ENCODE measurements around the gene SSC4D.
"Not testable (repeated sequence)": the region's sequence is repeated elsewhere in the genome, so short reads cannot be mapped to it uniquely, and the experiment has no call there.

Gene SSC4D
- total RNA-seq: 0.12 to 0.52 reads per million in 2 experiments

DNA sequence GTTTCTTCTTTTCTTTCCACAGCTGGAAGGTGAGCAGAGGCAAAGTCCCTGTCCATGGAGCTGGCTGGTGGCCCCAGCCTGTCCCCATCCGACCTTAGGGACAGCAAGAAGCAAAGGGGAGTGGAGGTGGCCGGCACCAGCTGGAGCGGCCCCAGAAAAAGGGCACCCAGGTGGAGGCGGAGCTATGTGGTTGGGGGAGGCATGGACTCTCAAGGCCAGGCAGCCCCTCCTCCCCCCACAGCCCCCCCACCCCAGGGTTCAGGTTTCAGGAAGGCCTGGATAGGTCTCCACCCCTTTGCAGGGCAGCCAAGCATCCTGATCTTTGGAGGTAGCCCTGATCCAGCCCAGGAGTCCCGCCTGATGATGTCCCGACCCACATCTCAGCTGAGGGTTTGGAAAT is at the start of gene SSC4D:
Gene SSC4D, minus strand, starts transcription at position 161 of the 400 bp plus-strand sequence. CDS start 5,258 bp downstream, outside the sequence.
- no peak for DNase-seq (ENCODE audit: low read depth)

DNA sequence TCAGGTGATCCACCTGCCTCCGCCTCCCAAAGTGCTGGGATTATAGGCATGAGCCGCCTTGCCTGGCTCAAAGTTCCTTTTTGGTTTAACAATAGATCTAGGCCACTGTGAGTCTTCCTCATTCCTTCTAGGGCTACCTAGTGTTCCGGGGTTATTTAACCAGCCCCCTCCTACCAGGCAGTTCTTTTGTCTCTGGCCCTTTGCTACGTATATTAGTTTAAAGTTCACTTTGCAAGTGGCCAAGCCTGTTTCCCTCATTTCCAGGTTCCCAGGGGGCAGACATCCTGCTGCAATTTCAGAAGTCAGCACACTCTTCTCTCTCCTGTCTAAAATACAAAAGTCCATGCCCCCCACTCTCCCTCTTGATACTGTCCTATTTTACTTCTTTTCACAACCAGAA is 49.0 kb upstream of the SSC4D start:
- DNase-seq (ENCODE audit: low read depth): not testable (repeated sequence)

- DNase-seq (ENCODE audit: low read depth): not testable (repeated sequence)
Observed at GRCh38 chr7:76457017-76457416, 47.5 kb upstream of the SSC4D start.

DNA sequence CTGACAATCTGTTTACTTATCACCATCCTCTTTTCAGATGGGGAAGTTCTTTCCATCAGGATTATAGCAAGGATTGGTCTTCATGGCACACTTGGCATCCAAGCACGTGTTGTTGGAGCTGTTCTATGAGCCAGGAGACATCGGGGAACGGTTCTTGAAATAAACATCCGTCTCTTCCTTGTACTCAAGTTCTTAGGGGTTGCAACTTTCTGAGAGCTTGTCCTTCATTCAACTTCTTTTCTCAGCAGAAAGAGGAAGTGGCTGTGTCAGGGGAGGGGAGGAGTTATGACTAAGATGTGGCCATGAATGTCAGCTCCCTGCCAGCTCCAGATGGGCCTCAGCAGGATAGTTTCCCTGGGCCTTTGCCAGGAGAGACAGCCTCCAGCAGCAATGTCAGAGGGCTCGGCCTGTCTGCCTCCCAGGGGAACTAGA is 36.1 kb upstream of the SSC4D start:
- DNase-seq (ENCODE audit: low read depth): not testable (repeated sequence)

DNA sequence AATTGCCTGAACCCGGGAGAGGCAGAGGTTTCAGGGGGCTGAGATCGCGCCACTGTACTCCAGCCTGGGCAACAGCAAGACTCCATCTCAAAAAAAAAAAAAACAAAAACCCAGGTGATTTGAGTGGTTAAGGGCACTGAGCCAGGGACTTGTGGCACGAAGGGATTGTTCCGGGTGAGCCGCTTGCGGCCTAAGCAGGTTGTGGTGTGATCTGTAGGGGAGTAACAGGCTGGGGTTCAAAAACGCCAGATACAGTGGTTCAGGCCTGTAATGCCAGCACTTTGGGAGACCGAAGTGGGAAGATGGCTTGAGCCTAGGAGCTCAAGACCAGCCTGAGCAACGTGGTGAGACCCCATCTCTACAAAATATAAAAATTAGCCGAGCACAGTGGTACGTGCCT is 34.3 kb upstream of the SSC4D start:
- not testable (repeated sequence) for DNase-seq (ENCODE audit: low read depth)

DNA sequence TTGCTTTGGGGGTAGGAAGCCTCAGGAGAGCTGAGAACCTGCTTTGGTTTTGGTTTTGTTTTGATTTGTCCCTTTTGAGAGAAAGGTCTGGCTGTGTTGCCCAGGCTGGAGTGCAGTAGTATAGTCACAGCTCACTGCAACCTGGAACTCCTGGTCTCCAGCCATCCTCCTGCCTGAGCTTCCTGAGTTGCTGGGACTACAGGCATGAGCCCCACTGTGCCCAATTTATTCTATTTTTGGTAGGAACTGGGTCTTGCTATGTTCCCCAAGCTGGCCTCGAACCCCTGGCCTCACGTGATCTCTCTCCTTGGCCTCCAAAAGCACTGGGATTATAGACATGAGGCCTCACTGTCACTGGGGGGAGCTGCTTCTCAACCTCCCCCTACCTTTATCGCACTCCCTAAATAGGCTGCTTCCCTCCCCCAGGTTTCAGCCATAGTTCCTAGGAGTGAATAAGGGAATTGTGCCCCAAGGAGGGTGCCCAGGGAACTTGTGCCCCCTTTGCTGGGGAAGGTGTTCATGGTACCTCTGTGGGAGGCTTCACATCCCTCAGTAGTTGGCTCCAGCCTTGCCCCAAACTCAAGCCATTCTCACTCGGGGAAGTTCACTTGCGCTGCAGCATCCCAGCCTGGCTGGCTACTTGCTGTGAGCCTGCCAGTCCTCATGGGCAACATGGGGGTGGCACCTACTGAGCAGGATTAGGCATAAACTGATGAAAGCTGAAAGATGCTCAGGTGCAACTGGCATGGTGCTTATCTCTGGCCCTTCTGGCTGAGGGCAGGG is 33.4 kb upstream of the SSC4D start:
- DNase-seq (ENCODE audit: low read depth): not testable (repeated sequence)

DNA sequence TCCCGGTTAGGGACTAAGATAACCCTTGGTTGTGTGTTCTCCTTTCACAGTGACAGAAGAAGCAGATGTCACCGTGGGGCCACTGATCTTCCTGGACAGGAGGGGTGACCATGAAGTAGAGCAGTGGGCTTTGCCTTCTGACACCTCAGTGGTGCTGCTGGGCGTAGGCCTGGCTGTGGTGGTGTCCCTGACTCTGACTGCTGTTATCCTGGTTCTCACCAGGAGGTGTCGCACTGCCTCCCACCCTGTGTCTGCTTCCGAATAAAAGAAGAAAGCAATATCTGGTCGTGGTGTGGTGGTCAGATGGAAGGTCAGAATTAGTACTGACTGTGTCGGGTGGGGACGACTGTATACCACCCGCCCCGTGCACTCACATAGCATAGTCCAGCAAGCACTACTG is 32.3 kb upstream of the SSC4D start:
- not testable (repeated sequence) for DNase-seq (ENCODE audit: low read depth)

- not testable (repeated sequence) for DNase-seq (ENCODE audit: low read depth)
Observed at GRCh38 chr7:76440404-76440803, 30.9 kb upstream of the SSC4D start.

DNA sequence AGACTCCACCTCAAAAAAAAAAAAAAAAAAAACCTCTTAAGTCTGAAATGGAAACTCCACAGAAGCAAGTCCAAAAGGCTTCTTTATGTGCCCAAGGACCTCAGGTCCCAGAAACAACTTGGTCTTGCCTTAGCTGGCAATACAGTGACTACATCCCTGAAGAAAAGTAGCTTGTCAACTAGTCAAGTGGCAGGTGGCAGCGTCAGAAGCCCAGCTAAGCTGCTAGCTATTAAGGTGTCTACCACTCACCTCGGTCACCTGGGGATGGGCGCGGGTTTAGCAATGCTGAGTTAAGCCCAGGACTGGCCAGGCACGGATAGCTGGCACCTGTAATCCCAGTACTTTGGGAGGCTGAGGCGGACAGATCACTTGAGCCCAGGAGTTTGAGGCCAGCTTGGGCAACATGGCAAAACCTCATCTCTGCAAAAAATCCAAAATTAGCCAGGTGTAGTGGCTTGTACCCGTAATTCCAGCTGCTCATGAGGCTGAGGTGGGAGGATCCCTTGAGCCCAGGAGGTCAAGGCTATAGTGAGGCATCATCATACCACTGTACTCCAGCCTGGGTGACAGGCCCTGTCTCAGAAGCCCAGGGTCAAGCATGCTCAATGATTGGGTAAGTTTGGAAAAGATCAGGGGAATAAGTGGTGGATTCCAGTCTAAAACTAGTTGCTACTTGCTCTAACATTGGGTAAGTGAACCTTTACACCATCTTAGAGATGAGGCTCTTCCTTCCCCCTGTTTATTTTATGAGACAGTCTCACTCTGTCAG is 29.8 kb upstream of the SSC4D start:
- not testable (repeated sequence) for DNase-seq (ENCODE audit: low read depth)

DNA sequence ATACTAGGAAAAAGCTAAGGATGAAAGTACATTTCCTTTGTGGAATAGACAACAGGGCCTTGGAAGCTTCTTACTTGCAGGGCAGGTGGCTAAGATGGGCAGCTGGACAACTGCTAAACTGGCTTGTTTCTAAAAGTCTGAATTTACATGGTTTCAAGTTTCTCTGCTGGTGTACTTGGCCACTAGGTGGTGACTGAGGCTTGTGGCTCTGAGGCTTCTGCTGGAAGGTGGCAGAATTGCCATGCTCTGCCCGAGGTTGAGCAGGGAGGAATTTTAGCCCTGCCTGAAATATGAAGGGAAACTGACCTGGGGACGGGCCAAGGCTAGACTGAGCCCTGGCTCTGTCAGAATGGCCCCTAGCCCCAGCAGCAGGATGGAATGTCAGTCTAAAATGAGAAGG is 28.4 kb upstream of the SSC4D start:
- DNase-seq (ENCODE audit: low read depth): not testable (repeated sequence)

- DNase-seq (ENCODE audit: low read depth): no peak
Observed at GRCh38 chr7:76430836-76431235, 21.3 kb upstream of the SSC4D start.

DNA sequence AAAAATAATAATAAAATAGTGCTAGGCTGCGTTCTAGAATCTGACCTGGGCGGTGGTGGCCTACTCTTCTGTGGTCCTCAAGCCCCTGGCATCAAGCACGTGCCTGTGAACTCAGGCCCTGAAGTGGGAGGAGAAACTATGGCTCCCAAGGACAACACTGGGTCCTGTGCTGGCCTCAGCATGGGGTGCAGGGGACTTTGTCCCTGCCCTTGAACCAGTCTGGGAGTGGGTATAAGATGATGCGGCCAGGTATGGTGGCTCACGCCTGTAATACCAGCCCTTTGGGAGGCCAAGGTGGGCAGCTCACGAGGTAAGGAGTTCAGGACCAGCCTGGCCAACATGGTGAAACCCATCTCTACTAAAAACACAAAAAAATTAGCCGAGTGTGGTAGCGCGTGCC is 20.7 kb upstream of the SSC4D start:
- DNase-seq (ENCODE audit: low read depth): no peak

DNA sequence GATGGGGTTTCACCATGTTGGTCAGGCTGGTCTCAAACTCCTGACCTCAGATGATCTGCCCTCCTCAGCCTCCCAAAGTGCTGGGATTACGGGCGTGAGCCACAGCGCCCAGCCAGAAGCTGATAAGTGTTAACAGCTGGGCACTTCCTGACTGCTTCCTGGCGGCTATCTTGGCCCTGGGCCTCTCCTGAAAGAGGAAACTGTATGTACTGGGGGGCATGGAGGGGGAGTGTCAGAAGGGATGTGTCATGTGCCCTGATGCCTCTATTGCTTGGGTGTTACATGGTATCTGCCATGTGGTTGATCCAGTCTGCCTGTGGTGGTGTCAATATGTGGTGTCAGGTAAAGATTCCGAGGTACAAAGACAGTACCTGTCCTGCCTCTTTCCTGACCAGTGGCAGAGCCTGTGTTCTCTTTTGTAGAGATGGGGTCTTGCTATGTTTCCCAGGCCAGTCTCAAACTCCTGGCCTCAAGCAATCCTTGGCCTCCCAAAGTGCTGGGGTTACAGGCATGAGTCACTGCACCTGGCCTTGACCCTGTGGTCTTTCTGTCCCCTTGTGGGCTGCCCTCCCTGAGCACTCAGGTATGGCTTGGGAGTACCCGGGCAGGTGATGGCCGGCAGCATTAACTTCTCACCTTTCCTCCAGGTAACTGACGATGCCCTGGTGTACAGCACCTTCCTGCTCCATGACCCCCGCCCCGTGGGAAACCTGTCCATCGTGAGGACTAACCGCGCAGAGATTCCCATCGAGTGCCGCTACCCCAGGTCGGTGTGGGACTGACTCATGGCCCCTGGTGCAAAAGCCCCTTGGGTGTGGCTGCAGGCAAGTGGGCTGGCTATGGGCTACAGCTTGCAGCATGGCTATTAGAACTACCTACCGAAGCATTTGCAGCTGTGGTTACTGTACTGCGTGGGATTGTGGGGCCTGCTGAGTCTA is 19.6 kb upstream of the SSC4D start:
- no peak for DNase-seq (ENCODE audit: low read depth)

DNA sequence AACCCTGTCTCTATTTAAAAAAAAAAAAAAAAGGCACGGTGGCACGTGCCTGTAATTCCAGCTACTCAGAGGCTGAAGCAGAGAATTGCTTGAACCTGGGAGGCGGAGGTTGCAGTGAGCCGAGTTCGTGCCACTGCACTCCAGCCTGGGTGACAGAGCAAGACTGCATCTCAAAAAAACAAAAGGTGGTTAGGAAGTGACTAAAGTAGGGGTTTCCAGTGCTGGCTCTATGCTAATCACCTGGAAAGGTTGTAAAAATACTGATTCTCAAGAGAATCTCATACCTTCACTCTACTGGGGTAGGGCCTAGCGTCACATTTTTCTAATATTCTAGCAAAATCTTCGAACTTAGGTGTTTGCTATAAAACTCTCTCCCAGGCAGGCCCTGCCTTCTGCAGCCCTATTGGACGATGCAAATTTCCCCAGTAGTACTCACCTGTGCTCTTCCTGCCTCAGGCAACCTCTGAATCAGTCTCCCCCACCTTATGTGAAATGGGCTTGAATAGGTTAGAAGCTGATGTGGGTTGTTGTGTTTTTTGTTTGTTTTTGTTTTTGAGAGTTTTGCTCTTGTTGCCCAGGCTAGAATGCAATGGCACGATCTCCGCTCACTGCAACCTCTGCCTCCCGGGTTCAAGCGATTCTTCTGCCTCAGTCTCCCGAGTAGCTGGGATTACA is 18.8 kb upstream of the SSC4D start:
- DNase-seq (ENCODE audit: low read depth): no peak

DNA sequence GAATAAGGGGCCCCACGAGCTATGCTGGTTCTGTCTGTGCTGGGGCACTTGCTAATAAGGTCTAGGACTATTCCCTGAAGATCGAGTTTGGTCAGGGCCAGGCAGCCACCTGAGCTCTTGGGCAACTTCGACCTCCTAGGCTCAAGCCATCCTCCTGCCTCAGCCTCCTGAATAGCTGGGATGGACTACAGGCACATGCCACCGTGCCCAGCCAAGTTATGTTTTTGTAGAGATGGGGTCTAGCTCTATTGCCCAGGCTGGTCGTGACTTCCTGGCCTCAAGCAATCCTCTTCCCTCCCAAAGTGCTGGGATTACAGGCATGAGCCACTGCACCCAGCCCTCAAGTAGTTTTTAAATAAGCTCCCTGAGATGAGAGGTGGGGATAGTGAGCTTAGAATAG is 18.1 kb upstream of the SSC4D start:
- no peak for DNase-seq (ENCODE audit: low read depth)

- no peak for DNase-seq (ENCODE audit: low read depth)
Observed at GRCh38 chr7:76426246-76426645, 16.7 kb upstream of the SSC4D start.

DNA sequence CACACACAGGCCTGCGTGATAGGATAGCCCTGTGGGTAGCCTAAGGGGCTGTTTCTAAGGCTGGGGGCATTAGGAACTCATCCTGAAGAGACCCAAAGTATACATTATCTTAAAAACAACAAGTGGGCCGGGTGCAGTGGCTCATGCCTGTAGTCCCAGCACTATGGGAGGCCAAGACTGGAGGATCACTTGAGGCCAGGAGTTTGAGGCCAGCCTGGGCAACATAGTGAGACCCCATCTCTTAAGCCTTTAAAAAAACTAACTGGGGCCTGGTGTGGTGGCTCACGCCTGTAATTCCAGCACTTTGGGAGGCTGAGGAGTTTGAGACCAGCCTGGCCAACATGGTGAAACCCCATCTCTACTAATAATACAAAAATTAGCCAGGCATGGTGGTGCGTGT is 16.1 kb upstream of the SSC4D start:
- DNase-seq (ENCODE audit: low read depth): not testable (repeated sequence)

DNA sequence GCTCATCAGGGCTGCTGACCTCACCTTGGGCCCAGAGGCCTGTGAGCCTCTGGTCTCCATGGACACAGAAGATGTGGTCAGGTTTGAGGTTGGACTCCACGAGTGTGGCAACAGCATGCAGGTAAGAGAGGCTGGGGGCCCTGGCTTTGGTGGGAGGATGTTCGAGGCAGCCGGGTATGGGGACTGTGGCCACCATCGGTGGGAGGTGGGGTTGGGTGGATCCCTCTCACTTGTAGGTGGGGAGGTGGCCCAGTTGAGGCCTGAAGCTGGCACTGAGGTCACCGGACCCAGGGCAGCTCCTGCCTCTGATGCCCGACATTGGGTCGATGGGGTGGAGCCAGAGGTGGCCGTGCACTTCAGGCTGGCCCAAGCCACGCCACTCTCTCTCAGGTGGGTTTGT is 15.7 kb upstream of the SSC4D start:
- no peak for DNase-seq (ENCODE audit: low read depth)

- no peak for DNase-seq (ENCODE audit: low read depth)
Observed at GRCh38 chr7:76424413-76425111, 15.1 kb upstream of the SSC4D start, which contains the start of gene ZP3. ZP3 (plus strand) TSS chr7:76424950; CDS start chr7:76424965, 15 bp downstream.

- no peak for DNase-seq (ENCODE audit: low read depth)
Observed at GRCh38 chr7:76423666-76424412, 14.3 kb upstream of the SSC4D start.
